GM23338 (cell line): Measurements from ENCODE around the gene RELN. TPM values are rescaled to one million over a fixed set of nuclear protein-coding genes. Genes with fewer than 3 reads are reported as not detected.
A peak's percentile ranks its signal among the peaks of the same experiment; 100 is the strongest.

Source experiments
- ATAC-seq: fragments of 200-7000 bp; cut with Tn5 transposase; 3 replicates; pipeline ENCODE4 v1.9.1; 2020
- DNase-seq: peaks from one replicate; pipeline ENCODE4 v3.0.0-alpha.2; 2015; ENCODE audit warnings: low spot score
- H2AFZ ChIP-seq: fragments of 200-600 bp; sonication (generic); 2 replicates; pipeline ENCODE4 v1.8.0; 2016; ENCODE audit warnings: antibody characterized with exemption, mild to moderate bottlenecking, moderate library complexity
- H3F3A ChIP-seq: fragments of 200-600 bp; sonication (generic); replicated peaks from 2 replicates; pipeline ENCODE4 v1.8.0; 2017; ENCODE audit warnings: antibody characterized with exemption, mixed run types, low read depth
- H3K27ac ChIP-seq: fragments of 200-600 bp; sonication (generic); 2 replicates; pipeline ENCODE4 v1.6.1; 2016; ENCODE audit warnings: low read depth
- H3K27me3 ChIP-seq: fragments of 200-600 bp; sonication (generic); 2 replicates; pipeline ENCODE4 v1.8.0; 2016; ENCODE audit warnings: mild to moderate bottlenecking, mixed run types, moderate library complexity; ENCODE audit not compliant: insufficient read depth
- H3K36me3 ChIP-seq: fragments of 200-600 bp; sonication (generic); 2 replicates; pipeline ENCODE4 v1.8.0; 2016; ENCODE audit warnings: mild to moderate bottlenecking; ENCODE audit not compliant: insufficient read depth
- H3K4me1 ChIP-seq: fragments of 200-600 bp; sonication (generic); 2 replicates; pipeline ENCODE4 v1.8.0; 2016; ENCODE audit warnings: mild to moderate bottlenecking, moderate library complexity; ENCODE audit not compliant: insufficient read depth
- H3K4me2 ChIP-seq: fragments of 200-600 bp; sonication (generic); 2 replicates; pipeline ENCODE4 v1.7.1; 2017; ENCODE audit warnings: mixed run types
- H3K4me3 ChIP-seq: fragments of 200-600 bp; sonication (generic); 2 replicates; pipeline ENCODE4 v1.6.1; 2016; ENCODE audit warnings: mixed run types
- H3K79me2 ChIP-seq: fragments of 200-600 bp; sonication (generic); replicated peaks from 2 replicates; pipeline ENCODE4 v1.8.0; 2017; ENCODE audit warnings: mild to moderate bottlenecking; ENCODE audit not compliant: insufficient read depth
- H3K9me2 ChIP-seq: fragments of 200-600 bp; sonication (generic); 2 replicates; pipeline ENCODE4 v1.8.0; 2017; ENCODE audit not compliant: insufficient read depth
- H4K20me1 ChIP-seq: fragments of 200-600 bp; sonication (generic); replicated peaks from 2 replicates; pipeline ENCODE4 v1.8.0; 2017; ENCODE audit warnings: mild to moderate bottlenecking; ENCODE audit not compliant: insufficient read depth
- H3K27ac Mint-ChIP-seq: 2 replicates; pipeline ENCODE4 v1.8.0; 2020; ENCODE audit warnings: inconsistent platforms, mild to moderate bottlenecking, moderate library complexity, mixed read lengths
- H3K27me3 Mint-ChIP-seq: 3 replicates; pipeline ENCODE4 v1.8.0; 2022; ENCODE audit warnings: low read depth, mild to moderate bottlenecking, moderate library complexity, mixed read lengths, inconsistent platforms; ENCODE audit not compliant: insufficient read depth, poor library complexity
- H3K36me3 Mint-ChIP-seq: 3 replicates; pipeline ENCODE4 v1.8.0; 2021; ENCODE audit warnings: low read depth, mild to moderate bottlenecking, inconsistent platforms, moderate library complexity, mixed read lengths
- H3K4me1 Mint-ChIP-seq: 3 replicates; pipeline ENCODE4 v1.8.0; 2020; ENCODE audit warnings: mild to moderate bottlenecking, inconsistent platforms, mixed read lengths
- H3K4me3 Mint-ChIP-seq: 3 replicates; pipeline ENCODE4 v1.8.0; 2021; ENCODE audit warnings: moderate library complexity, mild to moderate bottlenecking, inconsistent platforms, mixed read lengths
- H3K9me3 Mint-ChIP-seq: 3 replicates; pipeline ENCODE4 v1.8.0; 2020; ENCODE audit warnings: moderate library complexity, mild to moderate bottlenecking, inconsistent platforms, mixed read lengths
- CREB1 ChIP-seq: fragments of 250-450 bp; sonication (Bioruptor Pico); IDR thresholded peaks from 2 replicates; pipeline ENCODE4 v1.5.0; 2020; ENCODE audit warnings: low read depth, mild to moderate bottlenecking, moderate library complexity
- EZH2phosphoT487 ChIP-seq: fragments of 200-600 bp; sonication (generic); IDR thresholded peaks from one replicate; pipeline ENCODE4 v1.8.1; 2018; ENCODE audit warnings: antibody characterized with exemption; ENCODE audit not compliant: unreplicated experiment
- JUNB ChIP-seq: IDR thresholded peaks from one replicate; pipeline ENCODE4 v1.6.1; 2016; ENCODE audit warnings: antibody characterized with exemption; ENCODE audit not compliant: unreplicated experiment
- NANOG ChIP-seq: IDR thresholded peaks from 2 replicates; pipeline ENCODE4 v1.6.1; 2016; ENCODE audit warnings: antibody characterized with exemption, borderline replicate concordance
- POLR2AphosphoS5 ChIP-seq: IDR thresholded peaks from 2 replicates; pipeline ENCODE4 v1.6.1; 2016; ENCODE audit warnings: antibody characterized with exemption, low read depth
- STAT1 ChIP-seq: IDR thresholded peaks from one replicate; pipeline ENCODE4 v1.6.1; 2016; ENCODE audit warnings: antibody characterized with exemption; ENCODE audit not compliant: unreplicated experiment
- ZNF114 ChIP-seq: fragments of 250-450 bp; sonication (Bioruptor Pico); IDR thresholded peaks from 2 replicates; pipeline ENCODE4 v1.5.0; 2020; ENCODE audit warnings: mild to moderate bottlenecking, moderate library complexity
- polyA plus RNA-seq: library from polyadenylated mRNA; unstranded; fragments of >200 nt; fragmentation: Nextera tagmentation; extraction: Ambion mirVana; gene quantifications from 2 replicates; pipeline ENCODE4 v1.2.1, GENCODE V29; 2016
- total RNA-seq: library from RNA; depleted of rRNA; stranded (reverse); fragments of >200 nt; shearing (Covaris generic); gene quantifications from 2 replicates; pipeline ENCODE4 v1.2.3, GENCODE V29; 2014
- TF ChIP-seq, protein P1 (sequence below): fragments of 250-450 bp; sonication (Bioruptor Pico); IDR thresholded peaks from 2 replicates; pipeline ENCODE4 v1.5.0; 2020; ENCODE audit warnings: mild to moderate bottlenecking, moderate library complexity
- TF ChIP-seq, protein P2 (sequence below): IDR thresholded peaks from one replicate; pipeline ENCODE4 v1.6.1; 2018; ENCODE audit warnings: antibody characterized with exemption; ENCODE audit not compliant: unreplicated experiment
- TF ChIP-seq, protein P3 (sequence below), 2 experiments: fragments of 200-600 bp in 1 of 2; sonication (generic) in 1 of 2; conservative IDR thresholded peaks; 2 replicates each; pipeline versions ENCODE4 v1.5.1 to v1.6.1; 2016 to 2017; ENCODE audit warnings: antibody characterized with exemption in 2 of 2, low read depth in 2 of 2, mild to moderate bottlenecking in 2 of 2, moderate library complexity in 1 of 2
- TF ChIP-seq, protein P4 (sequence below): IDR thresholded peaks from 2 replicates; pipeline ENCODE4 v1.6.1; 2016; ENCODE audit warnings: antibody characterized with exemption

The RELN gene
- total and polyA plus RNA-seq, 2 experiments from 2014 or later: 0.10 to 0.76 TPM

DNA sequence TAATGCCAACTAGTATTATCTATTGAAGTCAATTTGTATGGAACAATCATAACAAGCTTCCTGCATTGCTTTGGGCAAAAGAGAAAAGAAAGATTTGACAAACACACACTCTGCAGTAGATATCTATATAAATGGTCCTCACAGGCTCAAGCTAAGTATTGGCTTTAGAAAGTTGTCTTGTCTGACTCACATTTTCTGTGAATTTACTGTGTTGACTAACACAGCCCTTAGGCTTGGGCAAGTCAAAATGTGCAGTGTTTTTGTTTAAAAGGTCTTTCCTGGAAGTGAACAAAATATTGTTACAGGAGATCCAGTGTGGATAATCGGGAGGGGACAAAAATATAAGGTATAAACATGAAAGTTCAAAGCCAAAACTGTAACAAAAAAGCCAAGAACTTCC lies 194.4 kb downstream of the RELN start:
- Histone ChIP-seq H2AFZ (no peak overlapping the region), H3K4me2 (no peak overlapping the region), H3F3A (no peaks in the 10 kb centered on the region), H3K9me2 (peaks cover 3% of the 10 kb centered on the region; the same call in 1 of the 2 replicates), H3K4me1 (no peaks in the 10 kb centered on the region), H3K27me3 (no peaks in the 10 kb centered on the region), H3K36me3 (no peaks in the 10 kb centered on the region), H3K4me3 (no peak overlapping the region), H3K79me2 (no peaks in the 10 kb centered on the region), H4K20me1 (no peaks in the 10 kb centered on the region), H3K27ac (no peak overlapping the region)
- no peaks in the 10 kb centered on the region for H3K9me3 Mint-ChIP-seq
- no peaks in the 10 kb centered on the region for H3K36me3 Mint-ChIP-seq
- no peak for DNase-seq
- H3K27me3 Mint-ChIP-seq: no peaks in the 10 kb centered on the region
- peaks cover 4% of the 10 kb centered on the region; the same call in 2 of the 3 replicates for H3K4me1 Mint-ChIP-seq
- no peak overlapping the region for H3K4me3 Mint-ChIP-seq
- TF ChIP-seq, protein P1, sequence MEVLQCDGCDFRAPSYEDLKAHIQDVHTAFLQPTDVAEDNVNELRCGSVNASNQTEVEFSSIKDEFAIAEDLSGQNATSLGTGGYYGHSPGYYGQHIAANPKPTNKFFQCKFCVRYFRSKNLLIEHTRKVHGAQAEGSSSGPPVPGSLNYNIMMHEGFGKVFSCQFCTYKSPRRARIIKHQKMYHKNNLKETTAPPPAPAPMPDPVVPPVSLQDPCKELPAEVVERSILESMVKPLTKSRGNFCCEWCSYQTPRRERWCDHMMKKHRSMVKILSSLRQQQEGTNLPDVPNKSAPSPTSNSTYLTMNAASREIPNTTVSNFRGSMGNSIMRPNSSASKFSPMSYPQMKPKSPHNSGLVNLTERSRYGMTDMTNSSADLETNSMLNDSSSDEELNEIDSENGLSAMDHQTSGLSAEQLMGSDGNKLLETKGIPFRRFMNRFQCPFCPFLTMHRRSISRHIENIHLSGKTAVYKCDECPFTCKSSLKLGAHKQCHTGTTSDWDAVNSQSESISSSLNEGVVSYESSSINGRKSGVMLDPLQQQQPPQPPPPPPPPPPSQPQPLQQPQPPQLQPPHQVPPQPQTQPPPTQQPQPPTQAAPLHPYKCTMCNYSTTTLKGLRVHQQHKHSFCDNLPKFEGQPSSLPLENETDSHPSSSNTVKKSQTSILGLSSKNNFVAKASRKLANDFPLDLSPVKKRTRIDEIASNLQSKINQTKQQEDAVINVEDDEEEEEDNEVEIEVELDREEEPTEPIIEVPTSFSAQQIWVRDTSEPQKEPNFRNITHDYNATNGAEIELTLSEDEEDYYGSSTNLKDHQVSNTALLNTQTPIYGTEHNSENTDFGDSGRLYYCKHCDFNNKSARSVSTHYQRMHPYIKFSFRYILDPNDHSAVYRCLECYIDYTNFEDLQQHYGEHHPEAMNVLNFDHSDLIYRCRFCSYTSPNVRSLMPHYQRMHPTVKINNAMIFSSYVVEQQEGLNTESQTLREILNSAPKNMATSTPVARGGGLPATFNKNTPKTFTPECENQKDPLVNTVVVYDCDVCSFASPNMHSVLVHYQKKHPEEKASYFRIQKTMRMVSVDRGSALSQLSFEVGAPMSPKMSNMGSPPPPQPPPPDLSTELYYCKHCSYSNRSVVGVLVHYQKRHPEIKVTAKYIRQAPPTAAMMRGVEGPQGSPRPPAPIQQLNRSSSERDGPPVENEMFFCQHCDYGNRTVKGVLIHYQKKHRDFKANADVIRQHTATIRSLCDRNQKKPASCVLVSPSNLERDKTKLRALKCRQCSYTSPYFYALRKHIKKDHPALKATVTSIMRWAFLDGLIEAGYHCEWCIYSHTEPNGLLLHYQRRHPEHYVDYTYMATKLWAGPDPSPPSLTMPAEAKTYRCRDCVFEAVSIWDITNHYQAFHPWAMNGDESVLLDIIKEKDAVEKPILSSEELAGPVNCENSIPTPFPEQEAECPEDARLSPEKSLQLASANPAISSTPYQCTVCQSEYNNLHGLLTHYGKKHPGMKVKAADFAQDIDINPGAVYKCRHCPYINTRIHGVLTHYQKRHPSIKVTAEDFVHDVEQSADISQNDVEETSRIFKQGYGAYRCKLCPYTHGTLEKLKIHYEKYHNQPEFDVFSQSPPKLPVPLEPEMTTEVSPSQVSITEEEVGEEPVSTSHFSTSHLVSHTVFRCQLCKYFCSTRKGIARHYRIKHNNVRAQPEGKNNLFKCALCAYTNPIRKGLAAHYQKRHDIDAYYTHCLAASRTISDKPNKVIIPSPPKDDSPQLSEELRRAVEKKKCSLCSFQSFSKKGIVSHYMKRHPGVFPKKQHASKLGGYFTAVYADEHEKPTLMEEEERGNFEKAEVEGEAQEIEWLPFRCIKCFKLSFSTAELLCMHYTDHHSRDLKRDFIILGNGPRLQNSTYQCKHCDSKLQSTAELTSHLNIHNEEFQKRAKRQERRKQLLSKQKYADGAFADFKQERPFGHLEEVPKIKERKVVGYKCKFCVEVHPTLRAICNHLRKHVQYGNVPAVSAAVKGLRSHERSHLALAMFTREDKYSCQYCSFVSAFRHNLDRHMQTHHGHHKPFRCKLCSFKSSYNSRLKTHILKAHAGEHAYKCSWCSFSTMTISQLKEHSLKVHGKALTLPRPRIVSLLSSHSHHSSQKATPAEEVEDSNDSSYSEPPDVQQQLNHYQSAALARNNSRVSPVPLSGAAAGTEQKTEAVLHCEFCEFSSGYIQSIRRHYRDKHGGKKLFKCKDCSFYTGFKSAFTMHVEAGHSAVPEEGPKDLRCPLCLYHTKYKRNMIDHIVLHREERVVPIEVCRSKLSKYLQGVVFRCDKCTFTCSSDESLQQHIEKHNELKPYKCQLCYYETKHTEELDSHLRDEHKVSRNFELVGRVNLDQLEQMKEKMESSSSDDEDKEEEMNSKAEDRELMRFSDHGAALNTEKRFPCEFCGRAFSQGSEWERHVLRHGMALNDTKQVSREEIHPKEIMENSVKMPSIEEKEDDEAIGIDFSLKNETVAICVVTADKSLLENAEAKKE (CRISPR knock-in tag): no peak
- TF ChIP-seq, protein P2, sequence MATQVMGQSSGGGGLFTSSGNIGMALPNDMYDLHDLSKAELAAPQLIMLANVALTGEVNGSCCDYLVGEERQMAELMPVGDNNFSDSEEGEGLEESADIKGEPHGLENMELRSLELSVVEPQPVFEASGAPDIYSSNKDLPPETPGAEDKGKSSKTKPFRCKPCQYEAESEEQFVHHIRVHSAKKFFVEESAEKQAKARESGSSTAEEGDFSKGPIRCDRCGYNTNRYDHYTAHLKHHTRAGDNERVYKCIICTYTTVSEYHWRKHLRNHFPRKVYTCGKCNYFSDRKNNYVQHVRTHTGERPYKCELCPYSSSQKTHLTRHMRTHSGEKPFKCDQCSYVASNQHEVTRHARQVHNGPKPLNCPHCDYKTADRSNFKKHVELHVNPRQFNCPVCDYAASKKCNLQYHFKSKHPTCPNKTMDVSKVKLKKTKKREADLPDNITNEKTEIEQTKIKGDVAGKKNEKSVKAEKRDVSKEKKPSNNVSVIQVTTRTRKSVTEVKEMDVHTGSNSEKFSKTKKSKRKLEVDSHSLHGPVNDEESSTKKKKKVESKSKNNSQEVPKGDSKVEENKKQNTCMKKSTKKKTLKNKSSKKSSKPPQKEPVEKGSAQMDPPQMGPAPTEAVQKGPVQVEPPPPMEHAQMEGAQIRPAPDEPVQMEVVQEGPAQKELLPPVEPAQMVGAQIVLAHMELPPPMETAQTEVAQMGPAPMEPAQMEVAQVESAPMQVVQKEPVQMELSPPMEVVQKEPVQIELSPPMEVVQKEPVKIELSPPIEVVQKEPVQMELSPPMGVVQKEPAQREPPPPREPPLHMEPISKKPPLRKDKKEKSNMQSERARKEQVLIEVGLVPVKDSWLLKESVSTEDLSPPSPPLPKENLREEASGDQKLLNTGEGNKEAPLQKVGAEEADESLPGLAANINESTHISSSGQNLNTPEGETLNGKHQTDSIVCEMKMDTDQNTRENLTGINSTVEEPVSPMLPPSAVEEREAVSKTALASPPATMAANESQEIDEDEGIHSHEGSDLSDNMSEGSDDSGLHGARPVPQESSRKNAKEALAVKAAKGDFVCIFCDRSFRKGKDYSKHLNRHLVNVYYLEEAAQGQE: no peak
- no peak for TF ChIP-seq CREB1
- TF ChIP-seq, protein P3, sequence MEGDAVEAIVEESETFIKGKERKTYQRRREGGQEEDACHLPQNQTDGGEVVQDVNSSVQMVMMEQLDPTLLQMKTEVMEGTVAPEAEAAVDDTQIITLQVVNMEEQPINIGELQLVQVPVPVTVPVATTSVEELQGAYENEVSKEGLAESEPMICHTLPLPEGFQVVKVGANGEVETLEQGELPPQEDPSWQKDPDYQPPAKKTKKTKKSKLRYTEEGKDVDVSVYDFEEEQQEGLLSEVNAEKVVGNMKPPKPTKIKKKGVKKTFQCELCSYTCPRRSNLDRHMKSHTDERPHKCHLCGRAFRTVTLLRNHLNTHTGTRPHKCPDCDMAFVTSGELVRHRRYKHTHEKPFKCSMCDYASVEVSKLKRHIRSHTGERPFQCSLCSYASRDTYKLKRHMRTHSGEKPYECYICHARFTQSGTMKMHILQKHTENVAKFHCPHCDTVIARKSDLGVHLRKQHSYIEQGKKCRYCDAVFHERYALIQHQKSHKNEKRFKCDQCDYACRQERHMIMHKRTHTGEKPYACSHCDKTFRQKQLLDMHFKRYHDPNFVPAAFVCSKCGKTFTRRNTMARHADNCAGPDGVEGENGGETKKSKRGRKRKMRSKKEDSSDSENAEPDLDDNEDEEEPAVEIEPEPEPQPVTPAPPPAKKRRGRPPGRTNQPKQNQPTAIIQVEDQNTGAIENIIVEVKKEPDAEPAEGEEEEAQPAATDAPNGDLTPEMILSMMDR (conservative IDR thresholded peaks at IDR 0.05; ENCODE audit: low read depth in 2 of 2): no peak
- TF ChIP-seq EZH2phosphoT487: no peak
- TF ChIP-seq STAT1: no peak
- TF ChIP-seq NANOG: no peak
- no peak for TF ChIP-seq ZNF114 (CRISPR knock-in tag)
- no peak for TF ChIP-seq POLR2AphosphoS5
- no peak for TF ChIP-seq JUNB
- TF ChIP-seq, protein P4, sequence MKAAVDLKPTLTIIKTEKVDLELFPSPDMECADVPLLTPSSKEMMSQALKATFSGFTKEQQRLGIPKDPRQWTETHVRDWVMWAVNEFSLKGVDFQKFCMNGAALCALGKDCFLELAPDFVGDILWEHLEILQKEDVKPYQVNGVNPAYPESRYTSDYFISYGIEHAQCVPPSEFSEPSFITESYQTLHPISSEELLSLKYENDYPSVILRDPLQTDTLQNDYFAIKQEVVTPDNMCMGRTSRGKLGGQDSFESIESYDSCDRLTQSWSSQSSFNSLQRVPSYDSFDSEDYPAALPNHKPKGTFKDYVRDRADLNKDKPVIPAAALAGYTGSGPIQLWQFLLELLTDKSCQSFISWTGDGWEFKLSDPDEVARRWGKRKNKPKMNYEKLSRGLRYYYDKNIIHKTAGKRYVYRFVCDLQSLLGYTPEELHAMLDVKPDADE: no peak
- H3K27ac Mint-ChIP-seq: peak overlapping the region; percentile 86; the same call in 1 of the 2 replicates
- no peak for ATAC-seq
